SK-N-SH (cell line): ENCODE results near the gene AGXT. TPM values are rescaled to one million over a fixed set of nuclear protein-coding genes. Genes with fewer than 3 reads are reported as not detected.

Experiments used
- CTCF ChIA-PET: fragments of 300-600, 350-600 bp; formaldehyde crosslinking; extraction: SDS; loops from one replicate; lab custom pipeline; 2021; lab: Yijun Ruan, JAX
- POLR2A ChIA-PET: fragments of 350-600 bp; sonication (Branson Sonifier 250); formaldehyde crosslinking; extraction: SDS; loops from one replicate; lab custom pipeline; 2020; ENCODE audit warnings: antibody characterized with exemption, inconsistent platforms; lab: Yijun Ruan, JAX
- DNase-seq: peaks from one replicate; pipeline ENCODE4 v3.0.0; 2012
- H2AFZ ChIP-seq: fragments of 200-600 bp; sonication (generic); 2 replicates; pipeline ENCODE4 v1.8.1; 2016; ENCODE audit warnings: antibody characterized with exemption, mild to moderate bottlenecking, low read depth
- H3F3A ChIP-seq: fragments of 200-600 bp; sonication (generic); replicated peaks from 2 replicates; pipeline ENCODE3; 2016; ENCODE audit warnings: antibody characterized with exemption, mild to moderate bottlenecking; ENCODE audit not compliant: insufficient read depth
- H3K27ac ChIP-seq, 2 experiments: fragments of 200-500 bp in 1 of 2; fragments of 200-600 bp in 1 of 2; sonication (Bioruptor generic) in 1 of 2; sonication (generic), shearing (Covaris generic) in 1 of 2; 2 replicates each; pipeline versions ENCODE4 v1.5.1 to v1.6.1; 2014 to 2016; ENCODE audit warnings: low read depth in 2 of 2, inconsistent platforms in 1 of 2, low read length in 1 of 2, mild to moderate bottlenecking in 1 of 2, mixed read lengths in 1 of 2
- H3K27me3 ChIP-seq: fragments of 200-600 bp; sonication (generic), shearing (Covaris generic); 2 replicates; pipeline ENCODE4 v1.6.1; 2016; ENCODE audit warnings: mixed run types; ENCODE audit not compliant: insufficient read depth
- H3K36me3 ChIP-seq, 2 experiments: fragments of 200-500 bp in 1 of 2; fragments of 200-600 bp in 1 of 2; sonication (Bioruptor generic) in 1 of 2; sonication (generic) in 1 of 2; replicated peaks in 1 of 2; 2 replicates each; pipeline versions ENCODE3 to v1.5.1; 2014 to 2016; ENCODE audit warnings: low read length in 1 of 2, mild to moderate bottlenecking in 1 of 2; ENCODE audit not compliant: insufficient read depth in 2 of 2, control insufficient read depth in 1 of 2
- H3K4me1 ChIP-seq, 2 experiments: fragments of 200-500 bp in 1 of 2; fragments of 200-600 bp in 1 of 2; sonication (Bioruptor generic) in 1 of 2; sonication (generic), shearing (Covaris generic) in 1 of 2; 2 replicates each; pipeline versions ENCODE4 v1.5.1 to v1.6.1; 2014 to 2016; ENCODE audit warnings: low read depth in 1 of 2, low read length in 1 of 2, mixed run types in 1 of 2; ENCODE audit not compliant: insufficient read depth in 2 of 2, control insufficient read depth in 1 of 2
- H3K4me2 ChIP-seq: fragments of 200-600 bp; sonication (generic), shearing (Covaris generic); 2 replicates; pipeline ENCODE4 v1.6.1; 2017; ENCODE audit warnings: mixed run types
- H3K4me3 ChIP-seq, 2 experiments: fragments of 200-500 bp in 1 of 2; fragments of 200-600 bp in 1 of 2; sonication (Bioruptor generic) in 1 of 2; sonication (generic), shearing (Covaris generic) in 1 of 2; 2 replicates each; pipeline versions ENCODE4 v1.5.1 to v1.8.1; 2014 to 2016; ENCODE audit warnings: low read depth in 2 of 2, inconsistent platforms in 1 of 2, low read length in 1 of 2, mild to moderate bottlenecking in 1 of 2, mixed read lengths in 1 of 2, moderate library complexity in 1 of 2
- H3K79me2 ChIP-seq: fragments of 200-600 bp; sonication (generic); 2 replicates; pipeline ENCODE4 v1.8.1; 2017; ENCODE audit warnings: mild to moderate bottlenecking; ENCODE audit not compliant: insufficient read depth
- H3K9ac ChIP-seq: fragments of 200-600 bp; sonication (generic); 2 replicates; pipeline ENCODE4 v1.6.1; 2017; ENCODE audit warnings: mixed run types
- H3K9me2 ChIP-seq: fragments of 200-600 bp; sonication (generic); 2 replicates; pipeline ENCODE4 v1.6.1; 2017; ENCODE audit warnings: mixed run types
- H3K9me3 ChIP-seq: fragments of 200-600 bp; sonication (generic); 2 replicates; pipeline ENCODE4 v1.6.1; 2017; ENCODE audit warnings: mixed run types, mild to moderate bottlenecking, moderate library complexity
- H4K20me1 ChIP-seq: fragments of 200-600 bp; sonication (generic); 2 replicates; pipeline ENCODE4 v1.6.1; 2017; ENCODE audit warnings: mild to moderate bottlenecking, mixed run types; ENCODE audit not compliant: insufficient read depth
- CHD2 ChIP-seq: fragments of 150-350 bp; IDR thresholded peaks from 2 replicates; pipeline ENCODE4 v1.6.1; 2018; ENCODE audit warnings: low read length; ENCODE audit not compliant: partially characterized antibody
- EZH2phosphoT487 ChIP-seq: fragments of 200-600 bp; sonication (generic); IDR thresholded peaks from 2 replicates; pipeline ENCODE4 v1.6.1; 2017; ENCODE audit warnings: low read depth, mixed run types, mild to moderate bottlenecking, antibody characterized with exemption, moderate library complexity, borderline replicate concordance
- FOXM1 ChIP-seq: IDR thresholded peaks from 2 replicates; pipeline ENCODE4 v1.4.0; 2012; ENCODE audit warnings: low read depth, mild to moderate bottlenecking
- GATA2 ChIP-seq: sonication (generic); formaldehyde crosslinking; IDR thresholded peaks from 2 replicates; pipeline ENCODE4 v1.5.0; 2020; ENCODE audit warnings: mild to moderate bottlenecking, missing genetic modification reagents
- MEF2A ChIP-seq: IDR thresholded peaks from 2 replicates; pipeline ENCODE4 v1.4.0; 2012; ENCODE audit warnings: low read depth, borderline replicate concordance
- MXI1 ChIP-seq: IDR thresholded peaks from 2 replicates; pipeline ENCODE4 v1.6.1; 2012; ENCODE audit warnings: mild to moderate bottlenecking, low read depth, low read length, improper control_type of control experiment
- NFIC ChIP-seq: IDR thresholded peaks from 2 replicates; pipeline ENCODE4 v1.4.0; 2012; ENCODE audit warnings: borderline replicate concordance
- POLR2AphosphoS5 ChIP-seq: IDR thresholded peaks from 2 replicates; pipeline ENCODE4 v1.6.1; 2012; ENCODE audit warnings: low read depth, low read length
- RAD21 ChIP-seq: IDR thresholded peaks from 2 replicates; pipeline ENCODE4 v1.6.1; 2012; ENCODE audit warnings: mild to moderate bottlenecking, low read length
- RCOR1 ChIP-seq: fragments of 150-350 bp; IDR thresholded peaks from 2 replicates; pipeline ENCODE4 v1.6.1; 2017; ENCODE audit warnings: antibody characterized with exemption, low read length
- RXRA ChIP-seq: IDR thresholded peaks from 2 replicates; pipeline ENCODE4 v1.4.0; 2012; ENCODE audit warnings: low read depth, mild to moderate bottlenecking, borderline replicate concordance
- SMC3 ChIP-seq: IDR thresholded peaks from 2 replicates; pipeline ENCODE4 v1.6.1; 2012; ENCODE audit warnings: low read depth, low read length, improper control_type of control experiment
- TAF1 ChIP-seq: IDR thresholded peaks from 2 replicates; pipeline ENCODE4 v1.6.1; 2012; ENCODE audit warnings: low read depth, mild to moderate bottlenecking, low read length, moderate library complexity, borderline replicate concordance
- TCF12 ChIP-seq: IDR thresholded peaks from 2 replicates; pipeline ENCODE4 v1.4.0; 2012
- TEAD4 ChIP-seq: IDR thresholded peaks from 2 replicates; pipeline ENCODE4 v1.4.0; 2012; ENCODE audit warnings: mild to moderate bottlenecking, borderline replicate concordance; ENCODE audit not compliant: insufficient read depth
- YY1 ChIP-seq: IDR thresholded peaks from 2 replicates; pipeline ENCODE4 v1.4.0; 2012; ENCODE audit warnings: low read depth, mild to moderate bottlenecking
- WGBS: methylation state at CpG from one replicate; pipeline ENCODE4 v1.1.6; 2017; ENCODE audit warnings: low lambda C conversion rate; 5-methylcytosine and 5-hydroxymethylcytosine counted together
- polyA plus RNA-seq, 3 experiments: library from polyadenylated mRNA; depleted of rRNA; stranded (reverse); fragments of >200 nt; gene quantifications; 2 replicates each; pipeline ENCODE4 v1.2.3, GENCODE V29; 2012
- TF ChIP-seq, protein P1 (sequence below): IDR thresholded peaks from 2 replicates; pipeline ENCODE4; 2012
- TF ChIP-seq, protein P2 (sequence below): fragments of 150-350 bp; IDR thresholded peaks from 2 replicates; pipeline ENCODE4 v1.6.1; 2016; ENCODE audit warnings: mild to moderate bottlenecking, low read depth, low read length
- TF ChIP-seq, protein P3 (sequence below): IDR thresholded peaks from 2 replicates; pipeline ENCODE4 v1.4.0; 2012; ENCODE audit warnings: low read depth, borderline replicate concordance
- TF ChIP-seq, protein P4 (sequence below): IDR thresholded peaks from 2 replicates; pipeline ENCODE4 v1.4.0; 2012; ENCODE audit warnings: low read depth, borderline replicate concordance
- TF ChIP-seq, protein P5 (sequence below): IDR thresholded peaks from 2 replicates; pipeline ENCODE4 v1.4.0; 2012; ENCODE audit warnings: low read depth
- TF ChIP-seq, protein P6 (sequence below): fragments of 200-600 bp; sonication (generic); IDR thresholded peaks from 2 replicates; pipeline ENCODE4 v1.6.1; 2017; ENCODE audit warnings: antibody characterized with exemption, mild to moderate bottlenecking, moderate library complexity

Gene AGXT
- polyA plus RNA-seq, 1 of the 3 experiments (the other 2 are of a cell fraction), result not detected

DNA sequence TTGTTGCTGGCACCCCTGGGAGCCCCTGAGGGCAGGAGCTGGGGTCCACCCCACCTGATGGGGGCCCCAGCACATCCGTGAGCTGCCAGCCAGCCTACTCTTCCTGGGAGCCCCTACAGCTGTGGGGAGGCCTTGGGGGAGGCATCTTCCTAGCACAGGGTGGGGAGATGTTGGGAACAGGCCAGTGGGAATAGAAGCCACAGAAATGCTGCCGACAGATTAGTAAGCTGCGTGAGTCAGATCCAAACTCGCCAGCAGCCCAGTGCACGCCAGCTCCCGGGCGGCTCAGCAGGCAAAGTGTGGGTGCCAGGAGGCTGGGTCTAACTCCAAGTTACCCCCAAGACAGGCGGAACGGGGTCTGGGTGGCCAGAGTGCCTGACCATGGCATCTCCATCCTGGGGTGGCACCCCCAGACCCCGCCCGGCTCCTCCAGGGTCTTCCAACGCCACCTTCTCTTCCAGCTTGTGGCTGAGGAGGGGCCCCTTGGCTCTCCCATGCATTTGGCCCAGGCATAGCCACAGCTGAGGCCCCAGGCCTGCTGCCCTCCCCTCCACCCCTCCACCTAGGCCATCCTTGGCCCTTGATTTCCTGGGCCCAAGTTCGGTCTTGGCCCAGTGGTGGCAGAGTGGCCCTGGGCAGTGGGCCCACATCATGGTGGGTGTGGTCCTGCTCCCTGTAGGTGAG, 52.8 kb downstream of the AGXT start (continued):
- TF ChIP-seq, protein P1, sequence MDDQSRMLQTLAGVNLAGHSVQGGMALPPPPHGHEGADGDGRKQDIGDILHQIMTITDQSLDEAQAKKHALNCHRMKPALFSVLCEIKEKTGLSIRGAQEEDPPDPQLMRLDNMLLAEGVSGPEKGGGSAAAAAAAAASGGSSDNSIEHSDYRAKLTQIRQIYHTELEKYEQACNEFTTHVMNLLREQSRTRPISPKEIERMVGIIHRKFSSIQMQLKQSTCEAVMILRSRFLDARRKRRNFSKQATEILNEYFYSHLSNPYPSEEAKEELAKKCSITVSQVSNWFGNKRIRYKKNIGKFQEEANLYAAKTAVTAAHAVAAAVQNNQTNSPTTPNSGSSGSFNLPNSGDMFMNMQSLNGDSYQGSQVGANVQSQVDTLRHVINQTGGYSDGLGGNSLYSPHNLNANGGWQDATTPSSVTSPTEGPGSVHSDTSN, result peak; percentile 22; the same call in 1 of the 2 replicates
- TF ChIP-seq, protein P2, sequence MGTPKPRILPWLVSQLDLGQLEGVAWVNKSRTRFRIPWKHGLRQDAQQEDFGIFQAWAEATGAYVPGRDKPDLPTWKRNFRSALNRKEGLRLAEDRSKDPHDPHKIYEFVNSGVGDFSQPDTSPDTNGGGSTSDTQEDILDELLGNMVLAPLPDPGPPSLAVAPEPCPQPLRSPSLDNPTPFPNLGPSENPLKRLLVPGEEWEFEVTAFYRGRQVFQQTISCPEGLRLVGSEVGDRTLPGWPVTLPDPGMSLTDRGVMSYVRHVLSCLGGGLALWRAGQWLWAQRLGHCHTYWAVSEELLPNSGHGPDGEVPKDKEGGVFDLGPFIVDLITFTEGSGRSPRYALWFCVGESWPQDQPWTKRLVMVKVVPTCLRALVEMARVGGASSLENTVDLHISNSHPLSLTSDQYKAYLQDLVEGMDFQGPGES, result no peak
- TF ChIP-seq FOXM1 (no peak), RAD21 (no peak), GATA2 (CRISPR knock-in tag) (no peak)
- TF ChIP-seq, protein P3, sequence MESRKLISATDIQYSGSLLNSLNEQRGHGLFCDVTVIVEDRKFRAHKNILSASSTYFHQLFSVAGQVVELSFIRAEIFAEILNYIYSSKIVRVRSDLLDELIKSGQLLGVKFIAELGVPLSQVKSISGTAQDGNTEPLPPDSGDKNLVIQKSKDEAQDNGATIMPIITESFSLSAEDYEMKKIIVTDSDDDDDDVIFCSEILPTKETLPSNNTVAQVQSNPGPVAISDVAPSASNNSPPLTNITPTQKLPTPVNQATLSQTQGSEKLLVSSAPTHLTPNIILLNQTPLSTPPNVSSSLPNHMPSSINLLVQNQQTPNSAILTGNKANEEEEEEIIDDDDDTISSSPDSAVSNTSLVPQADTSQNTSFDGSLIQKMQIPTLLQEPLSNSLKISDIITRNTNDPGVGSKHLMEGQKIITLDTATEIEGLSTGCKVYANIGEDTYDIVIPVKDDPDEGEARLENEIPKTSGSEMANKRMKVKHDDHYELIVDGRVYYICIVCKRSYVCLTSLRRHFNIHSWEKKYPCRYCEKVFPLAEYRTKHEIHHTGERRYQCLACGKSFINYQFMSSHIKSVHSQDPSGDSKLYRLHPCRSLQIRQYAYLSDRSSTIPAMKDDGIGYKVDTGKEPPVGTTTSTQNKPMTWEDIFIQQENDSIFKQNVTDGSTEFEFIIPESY, result no peak

DNA sequence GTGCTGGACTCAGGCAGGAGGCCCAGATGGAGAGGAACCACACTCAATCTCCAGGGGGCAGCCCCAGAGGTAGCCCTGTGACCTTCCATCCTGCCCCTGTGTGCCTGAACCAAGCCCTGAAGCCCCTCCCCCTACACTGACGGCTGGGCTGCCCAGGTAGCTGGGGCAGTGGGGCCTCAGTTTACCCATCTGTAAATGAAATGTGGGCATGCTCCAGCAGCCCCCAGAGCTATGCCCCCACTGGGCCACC, 53.3 kb downstream of the AGXT start:
- Histone ChIP-seq H3K4me1 (peaks cover 4 to 31% of the 10 kb centered on the region in 2 experiments; a peak in 2 of 4 replicates), H3K9me2 (no peaks in the 10 kb centered on the region), H3K27ac (peak overlapping the region in 1 of 2 experiments; percentile 73; a peak in 1 of 4 replicates), H4K20me1 (no peaks in the 10 kb centered on the region), H3K36me3 (no peaks in the 10 kb centered on the region), H3K9ac (no peak overlapping the region), H3K79me2 (no peaks in the 10 kb centered on the region), H3K9me3 (no peaks in the 10 kb centered on the region), H3K4me2 (peak overlapping the region; percentile 55; the same call in 1 of the 2 replicates), H3F3A (peaks cover 2% of the 10 kb centered on the region), H2AFZ (no peak overlapping the region), H3K4me3 (no peak overlapping the region), H3K27me3 (no peaks in the 10 kb centered on the region)
- DNase-seq, result peak; percentile 15
- TF ChIP-seq SMC3, result no peak
- TF ChIP-seq RXRA, result no peak
- no peak for TF ChIP-seq MEF2A
- TF ChIP-seq, protein P4, sequence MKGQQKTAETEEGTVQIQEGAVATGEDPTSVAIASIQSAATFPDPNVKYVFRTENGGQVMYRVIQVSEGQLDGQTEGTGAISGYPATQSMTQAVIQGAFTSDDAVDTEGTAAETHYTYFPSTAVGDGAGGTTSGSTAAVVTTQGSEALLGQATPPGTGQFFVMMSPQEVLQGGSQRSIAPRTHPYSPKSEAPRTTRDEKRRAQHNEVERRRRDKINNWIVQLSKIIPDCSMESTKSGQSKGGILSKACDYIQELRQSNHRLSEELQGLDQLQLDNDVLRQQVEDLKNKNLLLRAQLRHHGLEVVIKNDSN, result no peak
- no peak for TF ChIP-seq CHD2
- no peak for TF ChIP-seq MXI1
- TF ChIP-seq, protein P5, sequence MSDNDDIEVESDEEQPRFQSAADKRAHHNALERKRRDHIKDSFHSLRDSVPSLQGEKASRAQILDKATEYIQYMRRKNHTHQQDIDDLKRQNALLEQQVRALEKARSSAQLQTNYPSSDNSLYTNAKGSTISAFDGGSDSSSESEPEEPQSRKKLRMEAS, result no peak
- no peak for TF ChIP-seq YY1
- TF ChIP-seq, protein P6, sequence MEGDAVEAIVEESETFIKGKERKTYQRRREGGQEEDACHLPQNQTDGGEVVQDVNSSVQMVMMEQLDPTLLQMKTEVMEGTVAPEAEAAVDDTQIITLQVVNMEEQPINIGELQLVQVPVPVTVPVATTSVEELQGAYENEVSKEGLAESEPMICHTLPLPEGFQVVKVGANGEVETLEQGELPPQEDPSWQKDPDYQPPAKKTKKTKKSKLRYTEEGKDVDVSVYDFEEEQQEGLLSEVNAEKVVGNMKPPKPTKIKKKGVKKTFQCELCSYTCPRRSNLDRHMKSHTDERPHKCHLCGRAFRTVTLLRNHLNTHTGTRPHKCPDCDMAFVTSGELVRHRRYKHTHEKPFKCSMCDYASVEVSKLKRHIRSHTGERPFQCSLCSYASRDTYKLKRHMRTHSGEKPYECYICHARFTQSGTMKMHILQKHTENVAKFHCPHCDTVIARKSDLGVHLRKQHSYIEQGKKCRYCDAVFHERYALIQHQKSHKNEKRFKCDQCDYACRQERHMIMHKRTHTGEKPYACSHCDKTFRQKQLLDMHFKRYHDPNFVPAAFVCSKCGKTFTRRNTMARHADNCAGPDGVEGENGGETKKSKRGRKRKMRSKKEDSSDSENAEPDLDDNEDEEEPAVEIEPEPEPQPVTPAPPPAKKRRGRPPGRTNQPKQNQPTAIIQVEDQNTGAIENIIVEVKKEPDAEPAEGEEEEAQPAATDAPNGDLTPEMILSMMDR, result no peak
- no peak for TF ChIP-seq TAF1
- no peak for TF ChIP-seq TCF12
- TF ChIP-seq EZH2phosphoT487, result no peak
- no peak for TF ChIP-seq POLR2AphosphoS5
- no peak for TF ChIP-seq NFIC
- no peak for TF ChIP-seq TEAD4
- TF ChIP-seq RCOR1, result no peak
- ChIA-PET CTCF (interaction anchor here (1.8 to 1.9 kb wide), 2 partner anchors 7 to 8 kb away, joined by 8 to 10 read pairs; no protein-coding TSS in a partner anchor), POLR2A (no interaction called here)
- WGBS, result no CpG with 5 or more reads among the region's 1 CpG
